ENCODE measurements around the gene KDM2B. TPM values are rescaled to one million over a fixed set of nuclear protein-coding genes. Genes with fewer than 3 reads are reported as not detected.

KDM2B gene
- total RNA-seq, 1 donor from 2014 or later: 51.7 TPM

- Mint-ChIP-seq H3K4me3 (no peak overlapping the region), H3K36me3 (peaks cover 21% of the 10 kb centered on the region), H3K27me3 (no peaks in the 10 kb centered on the region), H3K9me3 (no peaks in the 10 kb centered on the region), H3K4me1 (ENCODE audit: unreplicated experiment) (no peaks in the 10 kb centered on the region), H3K27ac (no peak overlapping the region)
- no peak for TF ChIP-seq CTCF (conservative IDR thresholded peaks at IDR 0.05)
- DNase-seq (ENCODE audit: extremely low spot score, unreplicated experiment): no peak
Observed at GRCh38 chr12:121420109-121420508, 160.7 kb downstream of the KDM2B start.

GRCh38 chr12:121417847-121418246 lies 163.0 kb downstream of the KDM2B start:
- Mint-ChIP-seq H3K4me3 (no peak overlapping the region), H3K27ac (no peak overlapping the region), H3K4me1 (ENCODE audit: unreplicated experiment) (no peaks in the 10 kb centered on the region), H3K9me3 (no peaks in the 10 kb centered on the region), H3K27me3 (no peaks in the 10 kb centered on the region), H3K36me3 (peaks cover 23% of the 10 kb centered on the region)
- TF ChIP-seq CTCF (conservative IDR thresholded peaks at IDR 0.05): no peak
- DNase-seq (ENCODE audit: extremely low spot score, unreplicated experiment): no peak

GRCh38 chr12:121413917-121414316 lies 166.9 kb downstream of the KDM2B start:
- peaks cover 14% of the 10 kb centered on the region for H3K36me3 Mint-ChIP-seq
- no peak overlapping the region for H3K4me3 Mint-ChIP-seq

GRCh38 chr12:121405211-121405610 lies 175.6 kb downstream of the KDM2B start:
- H3K36me3 Mint-ChIP-seq: peaks cover 11% of the 10 kb centered on the region
- no peak overlapping the region for H3K27ac Mint-ChIP-seq
- no peaks in the 10 kb centered on the region for H3K27me3 Mint-ChIP-seq
- H3K4me3 Mint-ChIP-seq: no peak overlapping the region
- DNase-seq (ENCODE audit: extremely low spot score, unreplicated experiment): no peak
- TF ChIP-seq CTCF (conservative IDR thresholded peaks at IDR 0.05): no peak
- H3K9me3 Mint-ChIP-seq: no peaks in the 10 kb centered on the region
- H3K4me1 Mint-ChIP-seq (ENCODE audit: unreplicated experiment): peaks cover 26% of the 10 kb centered on the region

More at GRCh38 chr12:121413917-121414316, 166.9 kb downstream of the KDM2B start:
- TF ChIP-seq CTCF (conservative IDR thresholded peaks at IDR 0.05): no peak
- Mint-ChIP-seq H3K27ac (no peak overlapping the region), H3K27me3 (no peaks in the 10 kb centered on the region), H3K4me1 (ENCODE audit: unreplicated experiment) (peaks cover 3% of the 10 kb centered on the region), H3K9me3 (no peaks in the 10 kb centered on the region)
- no peak for DNase-seq (ENCODE audit: extremely low spot score, unreplicated experiment)

GRCh38 chr12:121404734-121405133 lies 176.1 kb downstream of the KDM2B start:
- H3K36me3 Mint-ChIP-seq: peaks cover 11% of the 10 kb centered on the region
- no peak overlapping the region for H3K27ac Mint-ChIP-seq
- H3K4me3 Mint-ChIP-seq: no peak overlapping the region
- no peak for TF ChIP-seq CTCF (conservative IDR thresholded peaks at IDR 0.05)
- H3K9me3 Mint-ChIP-seq: no peaks in the 10 kb centered on the region
- DNase-seq (ENCODE audit: extremely low spot score, unreplicated experiment): no peak
- no peaks in the 10 kb centered on the region for H3K27me3 Mint-ChIP-seq
- peaks cover 26% of the 10 kb centered on the region for H3K4me1 Mint-ChIP-seq (ENCODE audit: unreplicated experiment)

- H3K4me1 Mint-ChIP-seq (ENCODE audit: unreplicated experiment): peaks cover 28% of the 10 kb centered on the region
- H3K4me3 Mint-ChIP-seq: no peak overlapping the region
- DNase-seq (ENCODE audit: extremely low spot score, unreplicated experiment): no peak
- H3K27ac Mint-ChIP-seq: no peak overlapping the region
- H3K9me3 Mint-ChIP-seq: no peaks in the 10 kb centered on the region
- H3K36me3 Mint-ChIP-seq: peaks cover 11% of the 10 kb centered on the region
- TF ChIP-seq CTCF (conservative IDR thresholded peaks at IDR 0.05): no peak
- H3K27me3 Mint-ChIP-seq: no peaks in the 10 kb centered on the region
Observed at GRCh38 chr12:121403721-121404120, 177.1 kb downstream of the KDM2B start.

Measured in type B pancreatic cell (in vitro differentiated cells).